ENCODE measurements around the gene VANGL1. TPM values are rescaled to one million over a fixed set of nuclear protein-coding genes. Genes with fewer than 3 reads are reported as not detected.

VANGL1 gene
- total RNA-seq, 1 donor from 2014 or later = 8.5 TPM

DNA sequence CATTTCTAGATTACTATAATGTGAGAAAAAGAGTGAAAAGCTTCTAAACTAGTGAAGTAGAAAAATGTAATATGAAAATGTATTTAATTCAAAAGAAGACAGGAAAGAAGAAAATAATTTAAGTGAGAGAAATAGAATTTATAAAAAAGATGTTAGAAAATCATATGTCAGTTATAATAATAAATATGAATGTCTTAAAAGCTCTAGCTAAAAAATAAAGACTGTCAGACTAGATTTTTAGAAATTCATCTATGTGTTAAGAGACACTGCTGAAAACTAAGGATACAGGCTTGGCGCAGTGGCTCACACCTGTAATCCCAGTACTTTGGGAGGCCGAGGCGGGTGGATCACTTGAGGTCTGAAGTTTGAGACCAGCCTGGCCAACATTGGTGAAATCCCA lies 37.3 kb upstream of the VANGL1 start:
- TF ChIP-seq CTCF (IDR thresholded peaks at IDR 0.05) = no peak
- TF ChIP-seq EZH2 (IDR thresholded peaks at IDR 0.05) = no peak
- TF ChIP-seq EZH2phosphoT487 (IDR thresholded peaks at IDR 0.05) = no peak
- Histone ChIP-seq H3K79me2 (ENCODE audit: low read depth) (no peaks in the 10 kb centered on the region), H3K36me3 (no peaks in the 10 kb centered on the region), H3K9me3 (ENCODE audit: low read depth) (no peaks in the 10 kb centered on the region), H3K4me2 (no peak overlapping the region), H4K20me1 (ENCODE audit: low read depth) (no peaks in the 10 kb centered on the region), H3F3A (ENCODE audit: low read depth) (no peaks in the 10 kb centered on the region), H3K27me3 (no peaks in the 10 kb centered on the region), H2AFZ (replicated peaks) (no peak overlapping the region), H3K27ac (no peak overlapping the region), H3K9ac (no peak overlapping the region), H3K4me1 (peaks cover 5% of the 10 kb centered on the region), H3K4me3 (no peak overlapping the region)
- Mint-ChIP-seq H3K4me3 (no peak overlapping the region), H3K27ac (no peak overlapping the region), H3K36me3 (no peaks in the 10 kb centered on the region), H3K27me3 (ENCODE audit: insufficient read depth, low read depth) (peaks cover 10% of the 10 kb centered on the region), H3K9me3 (peaks cover 6% of the 10 kb centered on the region), H3K4me1 (no peaks in the 10 kb centered on the region)
- DNase-seq (ENCODE audit: low spot score) = no peak

- Histone ChIP-seq H3K36me3 (no peaks in the 10 kb centered on the region), H3K27me3 (no peaks in the 10 kb centered on the region), H3K4me2 (no peak overlapping the region), H3K9ac (no peak overlapping the region), H4K20me1 (ENCODE audit: low read depth) (no peaks in the 10 kb centered on the region), H2AFZ (replicated peaks) (no peak overlapping the region), H3K9me3 (ENCODE audit: low read depth) (no peaks in the 10 kb centered on the region), H3F3A (ENCODE audit: low read depth) (no peaks in the 10 kb centered on the region), H3K27ac (no peak overlapping the region), H3K79me2 (ENCODE audit: low read depth) (no peaks in the 10 kb centered on the region), H3K4me1 (peaks cover 5% of the 10 kb centered on the region), H3K4me3 (no peak overlapping the region)
- H3K4me3 Mint-ChIP-seq = no peak overlapping the region
- TF ChIP-seq EZH2phosphoT487 (IDR thresholded peaks at IDR 0.05) (no peak), EZH2 (IDR thresholded peaks at IDR 0.05) (no peak), CTCF (IDR thresholded peaks at IDR 0.05) (no peak)
- H3K4me1 Mint-ChIP-seq = no peaks in the 10 kb centered on the region
- H3K27me3 Mint-ChIP-seq (ENCODE audit: insufficient read depth, low read depth) = peaks cover 9% of the 10 kb centered on the region
- DNase-seq (ENCODE audit: low spot score) = no peak
- no peaks in the 10 kb centered on the region for H3K36me3 Mint-ChIP-seq
- peaks cover 13% of the 10 kb centered on the region for H3K9me3 Mint-ChIP-seq
- H3K27ac Mint-ChIP-seq = no peak overlapping the region
These were observed 35.5 kb upstream of the VANGL1 start for GRCh38 chr1:115606305-115606704.

- DNase-seq (ENCODE audit: low spot score) = no peak
These were observed 32.7 kb upstream of the VANGL1 start for GRCh38 chr1:115609021-115609420.

More at GRCh38 chr1:115609021-115609420, 32.7 kb upstream of the VANGL1 start:
- Histone ChIP-seq H3F3A (ENCODE audit: low read depth) (no peaks in the 10 kb centered on the region), H3K27ac (no peak overlapping the region), H3K4me2 (no peak overlapping the region), H3K79me2 (ENCODE audit: low read depth) (no peaks in the 10 kb centered on the region), H3K4me1 (peaks cover 5% of the 10 kb centered on the region), H4K20me1 (ENCODE audit: low read depth) (no peaks in the 10 kb centered on the region), H3K9me3 (ENCODE audit: low read depth) (no peaks in the 10 kb centered on the region), H3K27me3 (no peaks in the 10 kb centered on the region), H3K4me3 (no peak overlapping the region), H3K36me3 (no peaks in the 10 kb centered on the region), H2AFZ (replicated peaks) (no peak overlapping the region), H3K9ac (no peak overlapping the region)
- no peaks in the 10 kb centered on the region for H3K36me3 Mint-ChIP-seq
- no peak overlapping the region for H3K27ac Mint-ChIP-seq
- no peaks in the 10 kb centered on the region for H3K4me1 Mint-ChIP-seq
- H3K4me3 Mint-ChIP-seq = no peak overlapping the region
- no peak for TF ChIP-seq EZH2 (IDR thresholded peaks at IDR 0.05)
- TF ChIP-seq CTCF (IDR thresholded peaks at IDR 0.05) = no peak
- TF ChIP-seq EZH2phosphoT487 (IDR thresholded peaks at IDR 0.05) = no peak
- peaks cover 11% of the 10 kb centered on the region for H3K9me3 Mint-ChIP-seq
- peaks cover 11% of the 10 kb centered on the region for H3K27me3 Mint-ChIP-seq (ENCODE audit: insufficient read depth, low read depth)

Data from neural progenitor cell (in vitro differentiated cells).